Measurements from ENCODE around the gene RAB6B.

DNA sequence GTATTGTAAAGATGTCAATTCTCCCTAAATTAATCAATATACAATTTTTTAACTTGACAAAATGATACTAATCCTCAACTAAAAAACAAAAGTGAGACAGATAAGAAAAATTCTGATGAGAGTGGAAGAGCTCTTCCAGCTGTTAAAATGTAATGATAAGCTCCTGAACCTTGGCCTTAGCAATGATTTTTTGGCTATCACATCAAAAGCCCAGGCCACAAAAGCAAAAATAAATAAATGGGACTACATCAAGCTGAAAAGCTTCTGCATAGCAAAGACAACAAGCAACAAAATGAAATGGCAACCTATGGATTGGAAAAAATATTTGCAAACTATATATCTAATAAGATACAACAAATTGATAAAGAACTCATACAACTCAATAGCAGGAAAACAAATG lies 114.1 kb downstream of the RAB6B start:
- TF ChIP-seq, protein P1, sequence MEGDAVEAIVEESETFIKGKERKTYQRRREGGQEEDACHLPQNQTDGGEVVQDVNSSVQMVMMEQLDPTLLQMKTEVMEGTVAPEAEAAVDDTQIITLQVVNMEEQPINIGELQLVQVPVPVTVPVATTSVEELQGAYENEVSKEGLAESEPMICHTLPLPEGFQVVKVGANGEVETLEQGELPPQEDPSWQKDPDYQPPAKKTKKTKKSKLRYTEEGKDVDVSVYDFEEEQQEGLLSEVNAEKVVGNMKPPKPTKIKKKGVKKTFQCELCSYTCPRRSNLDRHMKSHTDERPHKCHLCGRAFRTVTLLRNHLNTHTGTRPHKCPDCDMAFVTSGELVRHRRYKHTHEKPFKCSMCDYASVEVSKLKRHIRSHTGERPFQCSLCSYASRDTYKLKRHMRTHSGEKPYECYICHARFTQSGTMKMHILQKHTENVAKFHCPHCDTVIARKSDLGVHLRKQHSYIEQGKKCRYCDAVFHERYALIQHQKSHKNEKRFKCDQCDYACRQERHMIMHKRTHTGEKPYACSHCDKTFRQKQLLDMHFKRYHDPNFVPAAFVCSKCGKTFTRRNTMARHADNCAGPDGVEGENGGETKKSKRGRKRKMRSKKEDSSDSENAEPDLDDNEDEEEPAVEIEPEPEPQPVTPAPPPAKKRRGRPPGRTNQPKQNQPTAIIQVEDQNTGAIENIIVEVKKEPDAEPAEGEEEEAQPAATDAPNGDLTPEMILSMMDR (IDR thresholded peaks at IDR 0.05 in 2 of 3, conservative IDR thresholded peaks at IDR 0.05 in 1 of 3; ENCODE audit: borderline replicate concordance in 1 of 3, insufficient read depth in 1 of 3, low read depth in 2 of 3, low read length in 2 of 3) = no peak
- TF ChIP-seq SRF (IDR thresholded peaks at IDR 0.05; ENCODE audit: low read depth) (no peak), POLR2AphosphoS5 (IDR thresholded peaks at IDR 0.05; ENCODE audit: low read depth, low read length) (no peak), FOSL1 (IDR thresholded peaks at IDR 0.05; ENCODE audit: low read depth) (no peak)

Data from HCT116 (cell line).